ENCODE results near the gene DLGAP4.

Gene DLGAP4

DNA sequence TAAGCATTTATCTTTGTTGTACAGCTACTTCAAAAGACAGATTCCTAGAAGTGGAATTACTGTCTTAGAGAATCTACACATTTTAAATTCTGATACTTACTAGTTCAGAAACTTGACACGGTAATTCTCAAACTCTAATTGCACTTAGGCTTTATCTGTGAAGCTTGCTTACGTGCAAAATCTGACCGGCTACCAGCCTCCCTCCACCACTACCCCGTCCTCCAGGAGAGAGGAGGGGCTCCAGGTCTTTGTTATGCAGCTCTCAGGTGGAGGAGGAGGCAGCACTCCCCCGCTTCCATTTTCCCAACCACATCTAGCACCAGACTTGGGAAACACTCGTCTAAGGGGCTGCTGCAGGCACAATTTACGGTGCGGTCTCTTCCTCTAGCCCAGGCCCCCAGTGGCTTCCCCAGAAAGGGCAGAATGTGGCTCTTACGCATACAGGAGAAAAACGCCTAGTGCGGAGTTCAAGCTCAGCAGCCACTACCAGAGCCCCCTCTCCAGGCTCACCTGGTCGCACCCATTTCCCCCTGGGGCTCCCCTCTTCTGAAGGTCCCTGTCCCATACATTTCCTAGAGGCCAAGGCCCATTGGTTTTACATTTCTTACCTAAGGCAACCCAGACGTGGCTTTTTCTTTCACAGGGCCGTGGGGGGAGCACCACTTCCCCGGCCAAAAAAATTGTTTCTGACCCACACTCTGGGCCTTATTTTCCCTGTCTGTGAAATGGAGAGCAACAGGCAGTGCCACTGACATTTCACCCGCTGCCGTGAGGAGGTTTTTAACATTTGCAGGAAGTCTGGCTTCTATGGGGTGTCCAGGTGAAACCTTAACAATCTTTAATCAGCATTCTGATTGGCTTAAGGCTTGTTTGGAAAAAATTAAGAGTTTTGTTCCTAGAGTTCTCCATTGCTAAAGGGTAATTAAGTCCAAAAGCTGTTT is 265.7 kb downstream of the DLGAP4 start:
- peak in 1 of 4 experiments; percentile 13 for DNase-seq

GRCh38 chr20:36572701-36573102 is 266.6 kb downstream of the DLGAP4 start:
- DNase-seq = peak; percentile 59 to 78 (median 68)

DNA sequence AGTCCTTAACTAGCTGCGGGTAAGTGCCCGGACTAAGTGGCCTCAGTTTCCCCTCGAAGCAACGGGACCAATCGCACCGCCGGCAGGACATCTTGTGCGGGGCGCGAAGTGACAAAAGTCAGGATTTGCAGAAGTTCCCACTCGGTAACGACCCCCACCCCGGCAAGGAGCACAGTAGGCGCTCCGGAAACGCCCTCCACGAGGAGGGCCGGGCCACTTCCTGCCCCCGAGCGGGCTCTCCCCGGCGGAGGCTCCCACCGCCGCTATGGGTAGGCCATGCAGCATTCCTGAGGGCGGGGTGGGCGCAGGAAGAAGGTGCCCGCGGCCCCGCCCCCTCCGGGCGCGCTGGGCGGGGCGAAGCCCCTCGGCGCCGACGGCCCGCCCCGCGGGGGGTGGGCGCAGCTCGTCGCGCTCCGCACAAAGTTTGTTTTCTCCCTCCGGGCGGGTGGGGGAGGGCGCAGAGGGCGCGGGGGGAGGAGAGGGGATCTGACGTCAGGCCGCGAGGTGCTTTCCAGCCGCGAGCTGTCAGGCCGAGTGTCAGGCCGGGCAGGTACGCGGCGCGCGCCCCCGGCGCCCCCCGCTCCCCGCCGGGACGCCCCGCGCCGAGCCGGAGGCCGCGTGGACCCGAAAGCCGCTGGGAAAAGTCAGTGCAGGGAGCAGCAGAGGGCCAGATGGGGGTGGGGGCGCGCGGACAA is 267.1 kb downstream of the DLGAP4 start, which contains the start of gene TGIF2:
Gene TGIF2, plus strand, starts transcription at position 495 of the 695 bp plus-strand sequence. CDS start 5,178 bp downstream, outside the sequence.
- DNase-seq = peak; percentile 64 to 82 (median 71)

- DNase-seq = peak; percentile 59 to 85 (median 74)
Measured at GRCh38 chr20:36573798-36574365, 267.7 kb downstream of the DLGAP4 start.

GRCh38 chr20:36574366-36575135 is 268.4 kb downstream of the DLGAP4 start:
- DNase-seq = peak; percentile 29 to 73 (median 52)

- DNase-seq = no peak
Measured at GRCh38 chr20:36576081-36576445, 269.9 kb downstream of the DLGAP4 start.
